ENCODE data around the gene AGBL2.

AGBL2 gene

DNA sequence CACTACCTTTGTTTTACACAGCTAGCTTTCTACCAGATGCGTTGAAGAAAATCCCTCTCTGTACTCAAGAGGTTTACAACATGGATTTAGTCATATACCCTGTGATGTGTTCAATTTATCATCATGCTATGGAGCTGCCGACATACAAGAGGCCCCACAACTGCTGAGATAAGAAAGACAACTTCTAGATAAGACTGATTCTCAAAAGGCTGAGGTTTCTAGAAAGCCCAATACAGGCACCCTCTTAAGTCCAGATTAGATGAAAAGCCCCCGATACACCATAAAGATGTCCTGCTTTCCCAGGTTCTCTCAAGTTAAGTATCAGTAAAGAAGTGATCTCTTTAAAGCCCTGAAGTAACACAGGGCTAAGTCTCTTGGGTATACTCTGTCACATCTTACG, 87.1 kb downstream of the AGBL2 start:
- no peak for DNase-seq (ENCODE audit: low spot score)

DNA sequence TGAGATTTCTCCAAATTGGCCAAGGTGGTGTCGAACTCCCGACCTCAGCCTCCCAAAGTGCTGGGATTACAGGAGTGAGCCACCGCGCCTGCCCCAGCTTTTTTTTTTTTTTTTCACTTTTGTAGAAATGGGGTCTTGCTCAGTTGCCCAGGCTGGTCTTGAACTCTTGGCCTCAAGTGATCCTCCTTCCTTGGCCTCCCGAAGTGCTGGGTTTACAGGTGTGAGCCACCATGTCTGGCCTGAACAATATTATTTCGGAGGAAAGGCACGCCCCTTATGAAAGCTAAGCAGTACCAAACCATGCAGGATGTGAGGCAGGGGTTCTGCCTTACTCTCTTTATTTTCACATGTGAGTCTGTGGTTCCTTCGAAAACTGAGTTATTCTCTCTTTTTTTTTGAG, 88.9 kb downstream of the AGBL2 start:
- DNase-seq (ENCODE audit: low spot score) = no peak

DNA sequence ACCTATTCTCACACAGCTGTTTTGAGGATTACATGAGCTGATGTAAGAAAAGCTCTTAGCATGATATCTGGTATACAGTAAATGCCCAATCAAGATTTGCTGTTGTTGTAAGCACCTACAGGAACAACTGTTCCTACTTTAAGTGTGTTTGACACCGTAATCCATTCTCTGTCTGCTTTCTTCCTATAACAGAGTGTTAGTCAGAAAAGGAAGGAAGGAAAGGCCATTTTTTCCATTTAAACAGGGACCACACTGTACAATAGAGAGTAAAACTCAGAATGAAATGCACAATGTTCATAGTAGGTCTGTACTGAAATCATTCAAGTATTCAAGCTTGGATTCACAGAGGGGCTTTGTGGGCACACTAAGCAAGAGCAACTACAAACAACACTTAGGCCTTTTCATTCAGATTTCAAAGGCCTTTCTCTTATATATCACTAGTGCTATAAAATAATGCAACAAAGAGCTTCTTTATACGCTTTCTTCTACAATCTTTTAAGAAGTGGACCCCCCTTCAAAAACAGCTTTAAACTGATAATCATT, 94.3 kb downstream of the AGBL2 start:
- DNase-seq (ENCODE audit: low spot score) = no peak

DNA sequence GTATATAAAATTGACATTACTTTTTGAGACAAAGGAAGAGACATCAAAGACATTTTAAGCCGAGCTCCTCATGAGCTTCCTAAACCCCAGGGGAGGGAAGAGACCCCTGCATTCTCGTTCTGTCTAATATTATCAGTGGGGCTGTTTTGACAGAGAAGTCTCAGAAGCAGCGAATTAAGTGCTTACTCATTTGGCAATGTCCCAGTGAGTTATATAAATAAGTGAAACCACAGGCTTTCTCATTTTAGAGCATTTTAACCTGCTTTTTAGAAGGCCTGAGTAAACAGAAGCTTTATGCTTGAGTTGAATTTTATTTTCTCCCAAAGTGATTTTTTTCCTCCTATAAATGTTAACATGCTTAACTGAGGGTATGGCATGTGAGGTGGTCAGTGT, 97.8 kb downstream of the AGBL2 start:
- no peak for DNase-seq (ENCODE audit: low spot score)

DNA sequence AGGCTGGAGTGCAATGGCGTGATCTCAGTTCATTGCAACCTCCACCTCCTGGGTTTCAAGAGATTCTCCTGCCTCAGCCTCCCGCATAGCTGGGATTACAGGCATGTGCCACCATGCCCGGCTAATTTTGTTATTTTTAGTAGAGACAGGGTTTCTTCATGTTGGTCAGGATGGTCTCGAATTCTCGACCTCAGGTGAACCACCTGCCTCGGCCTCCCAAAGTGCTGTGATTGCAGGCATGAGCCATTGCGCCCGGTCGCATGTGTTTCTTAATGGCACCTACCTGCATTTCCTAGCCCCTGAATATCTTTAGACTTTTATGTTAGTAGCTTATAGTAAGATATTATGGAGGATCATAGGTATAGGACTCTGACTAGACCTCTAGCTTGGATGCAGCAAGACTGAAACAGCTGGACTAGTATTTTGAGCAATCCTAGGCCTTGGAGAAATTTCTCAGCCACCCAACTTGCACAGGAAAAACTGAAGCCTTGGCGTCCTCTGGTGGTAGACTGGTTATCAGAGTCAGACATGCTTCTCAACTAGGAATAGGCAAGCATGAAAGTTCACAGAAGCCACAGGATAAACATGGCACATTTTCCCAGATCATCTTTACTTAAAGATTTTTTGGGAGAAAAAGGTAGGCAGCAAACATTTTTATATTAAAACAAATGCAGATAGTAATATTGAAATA, 98.3 kb downstream of the AGBL2 start:
- DNase-seq (ENCODE audit: low spot score) = peak; percentile 66

DNA sequence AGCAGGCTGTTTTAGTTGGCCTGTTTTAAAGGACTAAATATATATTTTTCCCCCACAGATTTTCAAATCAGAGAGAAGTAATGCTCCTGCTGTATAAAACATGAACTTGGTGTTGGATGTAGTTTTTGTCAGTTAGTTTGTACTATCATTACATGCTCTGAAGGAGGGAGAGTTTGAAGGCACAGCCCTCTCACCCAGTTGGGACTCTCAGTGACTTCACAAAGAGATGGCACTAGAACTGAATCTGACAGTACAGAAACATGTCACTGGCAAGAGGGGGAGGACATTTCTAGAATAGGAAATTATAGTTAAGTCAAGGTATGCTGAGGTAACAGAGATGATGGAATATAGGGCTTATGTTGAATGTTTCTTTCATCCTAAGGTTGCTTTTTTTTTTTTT, 99.9 kb downstream of the AGBL2 start:
- DNase-seq (ENCODE audit: low spot score) = no peak

DNA sequence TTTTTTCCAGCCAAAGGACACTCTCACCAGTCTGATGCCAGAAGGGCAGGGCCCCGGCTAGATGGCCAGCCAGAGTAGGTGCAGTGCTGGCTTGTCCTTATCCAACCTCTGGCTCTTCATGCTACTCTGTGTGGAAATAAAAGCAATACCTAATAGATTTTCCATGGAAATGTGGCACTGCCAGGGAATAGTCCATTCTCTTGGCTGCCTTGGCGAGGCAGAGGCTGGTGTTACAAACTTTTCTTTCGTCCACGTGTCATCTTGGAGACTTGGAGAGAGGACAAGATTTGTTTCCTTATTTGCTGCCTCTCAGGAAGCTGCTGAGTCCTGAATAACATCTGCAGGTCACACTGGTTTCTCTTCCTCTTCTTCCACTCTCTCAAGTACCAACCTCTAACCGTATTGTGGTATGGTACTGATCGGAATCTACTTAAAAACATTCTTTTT, 103.8 kb downstream of the AGBL2 start:
- no peak for DNase-seq (ENCODE audit: low spot score)

DNA sequence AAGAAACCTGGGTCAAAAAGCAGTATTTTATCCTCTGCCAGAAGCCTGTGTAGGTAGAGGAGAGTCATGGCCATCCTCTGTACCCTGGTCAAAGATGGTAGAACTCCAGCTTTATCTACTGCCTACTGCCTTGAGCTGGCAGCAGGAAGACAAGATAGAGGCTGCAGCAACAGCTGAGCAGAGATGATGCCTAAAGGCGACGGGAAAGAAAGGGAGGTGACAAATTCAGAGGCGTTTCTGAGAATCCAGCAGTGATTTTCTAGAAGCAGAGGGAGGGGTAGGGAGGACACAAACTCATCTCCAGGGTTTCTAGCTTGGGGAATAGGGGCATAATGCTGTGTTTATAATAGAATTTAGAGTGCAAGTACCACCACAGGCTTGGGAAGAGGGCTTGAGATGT, 105.5 kb downstream of the AGBL2 start:
- no peak for DNase-seq (ENCODE audit: low spot score)
